A204.1 (cell line): ENCODE data around the gene SERPING1.

Experiments used
- FAIRE-seq: peaks from 2 replicates; lab custom pipeline; 2012; peaks lifted over from hg19 to GRCh38; lab: Jason Lieb, UNC

The SERPING1 gene

DNA sequence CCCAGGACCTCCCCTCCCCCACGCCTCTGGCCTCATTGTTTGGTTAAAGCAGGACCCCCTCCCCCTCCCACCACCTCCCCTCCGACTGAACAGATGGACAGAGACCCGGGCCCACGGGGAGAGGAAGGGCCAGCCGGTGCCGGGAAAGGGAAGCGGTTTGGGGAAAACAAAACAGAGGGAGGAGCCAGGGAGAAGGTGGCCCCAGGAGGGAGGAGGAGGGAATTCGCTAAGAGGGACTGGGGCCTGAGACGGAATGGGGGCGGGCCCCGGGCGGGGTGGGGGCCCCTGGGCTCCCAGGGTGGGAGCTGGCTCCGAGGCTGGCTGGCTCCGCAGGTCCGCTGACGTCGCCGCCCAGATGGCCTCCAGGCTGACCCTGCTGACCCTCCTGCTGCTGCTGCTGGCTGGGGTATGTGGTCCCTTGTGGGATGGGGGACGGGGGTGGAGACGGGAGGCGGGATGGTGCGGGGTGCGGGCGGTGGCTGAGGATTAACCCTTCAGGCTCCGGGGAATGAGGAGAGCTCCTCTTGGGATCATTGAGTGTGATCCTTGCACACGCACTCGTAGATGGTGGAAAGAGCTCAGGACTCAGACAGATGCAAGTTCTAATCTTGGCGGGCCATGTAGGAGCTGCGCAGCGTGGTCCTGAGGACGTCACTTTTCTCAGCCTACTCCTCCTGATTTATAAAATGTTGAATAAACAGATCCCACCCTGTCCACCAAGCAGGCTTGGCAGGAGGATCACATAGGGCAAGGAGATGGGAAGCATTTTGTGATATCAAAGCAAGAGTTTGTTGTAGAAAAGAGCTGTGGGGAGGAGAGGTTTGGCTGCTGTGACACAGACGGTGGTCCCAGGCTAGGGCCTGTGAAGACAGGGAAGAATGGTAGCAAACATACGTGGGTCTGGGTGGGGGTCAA lies 688 bp downstream of the SERPING1 start:
- FAIRE-seq = no peak

DNA sequence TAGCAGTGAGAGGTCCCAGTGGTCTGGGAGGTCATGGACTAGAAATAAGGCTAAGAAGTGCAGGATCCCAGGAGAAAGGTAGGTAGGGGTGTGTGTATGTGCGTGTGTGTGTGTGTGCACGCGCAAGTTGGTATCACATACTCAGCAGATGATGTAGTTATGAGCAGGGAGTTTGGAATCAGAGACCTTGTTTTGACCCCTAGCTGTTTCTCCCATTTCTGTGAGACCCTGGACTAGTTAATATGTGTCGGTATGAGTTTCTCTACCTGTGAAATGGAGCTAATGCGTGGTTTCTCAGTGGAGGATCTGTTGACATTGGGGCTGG lies 1.3 kb downstream of the SERPING1 start:
- no peak for FAIRE-seq

DNA sequence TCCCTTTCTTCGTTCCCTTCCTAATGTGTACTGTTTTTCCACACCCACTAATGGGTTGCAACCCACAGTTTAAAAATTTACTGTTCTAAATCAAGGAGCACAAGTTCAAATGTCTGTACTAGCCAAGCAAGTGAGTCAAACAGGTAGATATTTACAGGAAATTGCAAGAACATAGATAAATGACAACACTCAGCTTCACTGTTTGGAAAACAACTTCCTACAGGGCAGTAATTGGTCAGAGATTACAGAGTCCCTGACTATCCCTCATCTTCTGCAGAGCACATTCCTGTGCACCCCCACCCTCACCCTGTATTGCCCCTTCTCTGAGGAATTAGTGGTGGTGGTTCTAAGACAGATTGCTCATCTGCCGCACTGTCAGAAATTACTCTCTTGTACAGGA lies 1.9 kb downstream of the SERPING1 start:
- no peak for FAIRE-seq

- no peak for FAIRE-seq
Observed at GRCh38 chr11:57601297-57601696, 3.8 kb downstream of the SERPING1 start.

DNA sequence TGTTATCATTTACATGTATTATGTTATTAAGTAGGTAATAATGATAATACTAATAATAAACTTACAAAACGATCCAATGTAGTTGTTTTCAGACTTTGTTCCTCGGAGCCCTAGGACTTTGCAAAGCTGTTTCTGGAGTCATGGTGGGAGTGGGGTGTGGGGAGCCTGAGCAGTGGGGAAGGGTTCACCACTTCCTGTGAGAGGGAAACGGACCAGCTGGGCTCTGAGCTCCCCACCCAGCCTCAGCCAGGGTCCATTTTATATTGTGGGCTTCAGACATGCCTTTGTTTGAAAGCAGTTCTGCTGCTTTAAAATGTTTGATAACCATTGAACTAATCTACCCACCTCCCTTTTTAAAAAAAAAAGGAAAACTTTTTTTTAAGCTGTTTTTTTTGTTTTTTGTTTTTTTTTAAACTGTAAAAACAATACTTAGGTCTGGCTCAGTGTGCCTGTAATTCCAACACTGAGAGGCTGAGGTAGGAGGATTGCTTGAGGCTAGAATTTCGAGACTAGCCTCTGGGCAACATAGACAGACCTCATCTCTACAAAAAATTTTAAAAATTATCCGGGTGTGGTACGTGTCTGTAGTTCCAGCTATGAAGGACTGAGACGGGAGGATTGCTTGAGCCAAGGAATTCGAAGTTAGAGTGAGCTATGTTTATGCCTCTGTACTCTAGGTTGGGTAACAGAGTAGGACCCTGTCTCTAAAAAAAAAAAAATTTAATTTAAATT lies 7.0 kb downstream of the SERPING1 start:
- no peak for FAIRE-seq

- FAIRE-seq = no peak
Observed at GRCh38 chr11:57605028-57605420, 7.5 kb downstream of the SERPING1 start.

- FAIRE-seq = no peak
Observed at GRCh38 chr11:57610170-57610569, 12.7 kb downstream of the SERPING1 start.

- no peak for FAIRE-seq
Observed at GRCh38 chr11:57614234-57614772, 16.8 kb downstream of the SERPING1 start.

- FAIRE-seq = no peak
Observed at GRCh38 chr11:57615308-57615707, 17.8 kb downstream of the SERPING1 start.

DNA sequence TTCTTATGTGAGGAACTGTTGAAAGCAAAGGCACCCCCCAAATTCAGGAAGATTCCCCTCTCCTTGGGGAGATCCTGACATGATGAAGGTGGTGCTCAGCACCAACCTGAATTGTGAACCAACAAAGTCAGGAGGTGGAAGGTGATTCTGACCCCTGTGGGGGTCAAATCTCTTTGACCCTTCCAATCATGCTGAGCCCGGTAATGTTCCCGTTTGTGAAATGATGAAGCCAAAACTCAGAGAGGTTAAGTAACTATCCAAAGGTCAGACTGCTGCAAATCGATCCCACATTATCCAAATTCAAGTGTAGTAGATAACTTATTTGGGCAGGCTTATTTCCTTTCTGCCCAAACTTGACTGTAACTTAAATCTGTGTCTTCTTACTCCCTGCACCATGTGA lies 19.1 kb downstream of the SERPING1 start:
- FAIRE-seq = no peak

DNA sequence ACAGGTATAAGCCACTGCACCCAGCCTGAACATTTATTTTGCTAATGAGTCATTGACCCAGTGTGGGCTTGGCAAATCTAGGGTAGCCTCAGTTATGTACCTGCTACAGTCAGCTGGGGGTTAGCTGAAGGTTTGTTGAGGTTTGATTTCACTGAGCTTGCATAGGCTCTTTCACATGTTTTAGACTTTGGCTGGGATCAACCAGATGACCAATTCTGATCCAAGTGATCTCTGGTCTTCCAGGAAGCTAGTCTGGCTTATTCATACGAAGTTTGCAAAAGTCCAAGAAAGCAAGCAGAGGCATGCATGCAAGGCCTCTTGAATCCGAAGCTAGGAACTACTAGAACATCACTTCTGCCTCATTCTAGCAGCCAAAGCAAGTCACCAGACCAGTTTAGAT lies 21.0 kb downstream of the SERPING1 start:
- no peak for FAIRE-seq

DNA sequence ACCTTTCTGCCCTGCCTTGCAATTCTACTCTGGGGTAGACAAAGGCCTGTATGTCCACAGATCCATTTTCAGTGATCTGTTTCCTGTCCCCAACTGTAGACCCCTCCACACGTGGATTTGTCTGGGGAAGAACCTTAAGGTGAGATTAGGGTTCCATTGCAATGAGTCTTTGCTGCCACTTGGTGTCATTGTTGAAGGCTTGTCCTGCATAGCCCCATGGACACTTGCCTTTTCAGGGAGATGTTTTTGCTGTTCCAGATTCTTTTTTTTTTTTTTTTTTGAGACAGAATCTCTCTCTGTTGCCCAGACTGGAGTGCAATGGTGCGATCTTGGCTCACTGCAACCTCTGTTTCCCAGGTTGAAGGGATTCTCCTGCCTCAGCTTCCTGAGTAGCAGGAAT lies 21.8 kb downstream of the SERPING1 start:
- FAIRE-seq = no peak

- FAIRE-seq = no peak
Observed at GRCh38 chr11:57620467-57620866, 23.0 kb downstream of the SERPING1 start.

DNA sequence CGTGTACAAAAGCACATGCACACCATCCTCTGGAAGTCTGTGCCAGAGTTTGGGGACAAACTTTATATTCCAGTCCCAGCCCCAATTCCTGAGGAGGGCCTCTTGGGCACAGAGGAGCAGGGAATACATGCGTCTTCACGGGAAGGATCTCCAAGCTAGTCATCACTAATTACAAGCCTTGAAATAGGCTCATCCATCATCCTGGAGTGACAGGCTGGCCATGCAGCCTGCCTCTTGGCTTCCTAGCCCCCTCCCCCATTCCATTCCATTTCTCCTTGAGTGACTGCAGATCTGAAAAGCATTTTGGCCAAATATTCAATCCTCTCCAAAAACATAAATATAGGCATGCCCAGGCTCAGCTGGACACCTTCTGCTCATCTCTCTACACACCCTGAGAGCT lies 24.8 kb downstream of the SERPING1 start:
- FAIRE-seq = no peak

DNA sequence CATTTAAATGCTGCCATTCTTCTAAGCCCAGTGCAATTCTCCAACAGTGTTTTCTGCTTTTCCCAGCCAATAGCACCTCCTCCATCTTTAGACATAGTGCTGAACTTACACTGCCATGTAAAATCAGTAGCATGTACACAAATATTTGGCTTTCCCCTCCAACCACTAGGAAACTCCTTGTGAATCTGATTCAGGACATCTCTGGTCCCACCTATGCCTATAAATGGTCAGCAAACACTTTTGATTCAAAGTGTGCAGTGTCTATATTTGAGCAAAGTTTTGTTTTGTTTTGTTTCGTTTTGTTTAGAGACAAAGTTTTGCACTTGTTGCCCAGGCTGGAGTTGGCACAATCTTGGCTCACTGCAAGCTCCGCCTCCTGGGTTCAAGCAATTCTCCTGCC lies 27.4 kb downstream of the SERPING1 start:
- no peak for FAIRE-seq

DNA sequence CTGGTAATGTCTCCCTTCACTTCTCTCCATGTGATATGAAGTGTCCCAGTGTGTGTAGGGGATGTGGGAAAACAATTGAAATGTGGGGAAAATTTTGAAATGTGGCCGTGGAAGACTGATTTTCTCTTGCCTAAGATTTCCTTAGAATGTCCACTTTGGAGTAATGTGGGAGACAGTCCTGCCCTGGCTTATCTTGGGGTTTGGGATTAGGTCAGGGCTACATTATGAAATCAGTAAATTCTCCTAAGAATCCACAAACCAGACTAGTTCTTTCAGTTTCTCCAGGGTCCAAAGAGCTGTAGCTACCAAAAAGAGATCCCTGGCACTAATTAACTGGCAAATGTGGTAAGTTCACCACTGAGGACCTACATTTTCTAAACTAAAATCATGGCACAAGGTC lies 29.4 kb downstream of the SERPING1 start:
- FAIRE-seq = no peak

GRCh38 chr11:57630171-57630570 lies 32.7 kb downstream of the SERPING1 start:
- FAIRE-seq = no peak

GRCh38 chr11:57632116-57632515 lies 34.6 kb downstream of the SERPING1 start:
- FAIRE-seq = no peak

DNA sequence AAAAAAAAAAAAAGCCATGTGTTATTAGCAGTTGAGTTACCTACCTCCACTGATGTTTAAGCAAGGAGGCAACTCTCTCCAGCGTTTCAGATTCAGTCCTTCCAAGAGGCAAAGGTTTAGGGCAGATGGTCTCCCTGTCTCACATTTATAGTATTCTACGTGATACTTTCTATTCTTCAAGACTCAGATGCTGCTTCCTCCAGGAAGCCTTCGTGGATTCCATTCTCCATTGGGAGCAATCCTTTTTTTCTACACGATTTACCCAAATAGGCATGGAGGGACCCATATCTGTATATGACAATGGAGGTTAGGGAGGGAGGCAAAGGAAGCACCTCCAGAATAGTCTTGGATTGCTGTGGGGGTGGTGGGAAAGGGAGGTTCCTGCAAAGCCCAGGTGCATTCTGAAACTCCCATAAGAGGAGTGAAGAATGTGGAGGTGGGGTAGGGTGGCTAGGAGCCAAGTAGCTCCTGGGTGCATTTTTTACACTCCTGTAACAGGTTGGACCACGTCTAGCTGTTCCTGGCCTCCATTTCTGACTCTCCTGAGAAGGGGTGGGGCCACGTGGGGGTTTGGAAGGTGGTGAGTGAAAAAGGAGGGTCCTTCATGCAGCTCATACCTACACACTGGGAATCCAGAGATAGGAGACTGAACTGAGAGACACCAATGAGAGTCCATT lies 36.0 kb downstream of the SERPING1 start:
- no peak for FAIRE-seq

GRCh38 chr11:57634311-57634710 lies 36.8 kb downstream of the SERPING1 start:
- FAIRE-seq = no peak

DNA sequence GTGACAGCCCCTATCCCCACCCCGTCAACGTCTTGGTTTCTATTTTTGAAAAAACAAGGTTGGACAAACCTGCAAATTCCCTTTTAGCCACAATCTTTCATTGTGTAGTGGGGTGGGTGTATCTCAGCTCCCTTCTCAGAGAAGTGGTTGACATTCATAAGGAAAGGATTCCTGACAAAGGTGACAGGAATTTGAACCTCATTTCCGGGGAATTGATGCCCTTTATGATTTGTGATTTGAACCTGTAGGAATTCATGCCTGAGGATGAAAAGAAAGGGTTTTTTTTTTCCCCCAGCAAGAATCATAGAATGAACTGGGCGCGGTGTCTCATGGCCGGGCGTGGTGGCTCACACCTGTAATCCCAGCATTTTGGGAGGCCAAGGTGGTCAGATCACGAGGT lies 37.8 kb downstream of the SERPING1 start:
- FAIRE-seq = no peak

DNA sequence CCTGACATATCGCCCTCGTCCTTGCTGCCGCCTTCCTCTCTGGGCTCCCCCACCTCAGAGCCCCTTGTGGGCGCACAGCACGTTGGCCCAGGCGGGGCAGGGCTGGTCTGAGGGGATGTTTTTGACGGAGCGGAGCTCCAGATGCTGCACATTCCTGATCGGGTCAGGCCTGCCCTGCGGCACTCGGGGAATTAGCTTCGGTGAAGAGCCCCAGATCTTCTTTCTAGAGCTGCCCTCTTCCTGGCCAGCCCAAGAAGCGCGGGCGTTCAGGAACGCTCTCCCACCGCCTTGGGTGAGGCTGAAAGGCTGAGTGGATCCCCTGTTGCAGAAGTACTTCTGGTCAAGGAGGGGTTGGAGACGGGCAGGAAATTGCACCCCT lies 40.1 kb downstream of the SERPING1 start:
- FAIRE-seq = no peak
